ENCODE results near the gene G6PC1.
A peak's percentile ranks its signal among the peaks of the same experiment; 100 is the strongest.
"Not testable (repeated sequence)": the region's sequence is repeated elsewhere in the genome, so short reads cannot be mapped to it uniquely, and the experiment has no call there.

Gene G6PC1

DNA sequence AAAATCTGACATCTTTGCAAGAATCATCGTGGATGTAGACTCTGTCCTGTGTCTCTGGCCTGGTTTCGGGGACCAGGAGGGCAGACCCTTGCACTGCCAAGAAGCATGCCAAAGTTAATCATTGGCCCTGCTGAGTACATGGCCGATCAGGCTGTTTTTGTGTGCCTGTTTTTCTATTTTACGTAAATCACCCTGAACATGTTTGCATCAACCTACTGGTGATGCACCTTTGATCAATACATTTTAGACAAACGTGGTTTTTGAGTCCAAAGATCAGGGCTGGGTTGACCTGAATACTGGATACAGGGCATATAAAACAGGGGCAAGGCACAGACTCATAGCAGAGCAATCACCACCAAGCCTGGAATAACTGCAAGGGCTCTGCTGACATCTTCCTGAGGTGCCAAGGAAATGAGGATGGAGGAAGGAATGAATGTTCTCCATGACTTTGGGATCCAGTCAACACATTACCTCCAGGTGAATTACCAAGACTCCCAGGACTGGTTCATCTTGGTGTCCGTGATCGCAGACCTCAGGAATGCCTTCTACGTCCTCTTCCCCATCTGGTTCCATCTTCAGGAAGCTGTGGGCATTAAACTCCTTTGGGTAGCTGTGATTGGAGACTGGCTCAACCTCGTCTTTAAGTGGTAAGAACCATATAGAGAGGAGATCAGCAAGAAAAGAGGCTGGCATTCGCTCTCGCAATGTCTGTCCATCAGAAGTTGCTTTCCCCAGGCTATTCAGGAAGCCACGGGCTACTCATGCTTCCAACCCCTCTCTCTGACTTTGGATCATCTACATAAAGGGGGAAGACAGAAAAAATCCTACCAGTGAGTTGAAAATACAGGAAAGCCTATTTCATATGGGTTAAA lies at the start of gene G6PC1:
G6PC1 (plus strand) TSS at position 340 of the 872 bp plus-strand sequence; CDS start at position 418, 78 bp downstream.
- DNase-seq = no peak

DNA sequence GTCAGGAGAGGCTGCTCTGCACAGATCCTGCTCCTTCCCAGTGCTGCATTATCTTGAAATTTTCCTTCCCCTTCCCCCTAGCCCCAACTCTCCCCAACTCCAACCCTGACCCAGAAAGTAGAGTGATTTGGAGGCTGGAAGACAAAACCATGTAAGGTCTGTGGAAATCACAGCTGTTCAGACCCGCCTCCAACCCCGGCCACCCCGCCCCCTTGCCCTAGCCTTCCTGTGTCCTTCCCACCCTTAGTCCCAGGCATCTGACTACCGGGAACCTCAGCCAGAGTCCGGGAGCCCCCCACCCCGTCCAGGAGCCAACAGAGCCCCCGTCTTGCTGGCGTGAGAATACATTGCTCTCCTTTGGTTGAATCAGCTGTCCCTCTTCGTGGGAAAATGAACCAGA lies 49.6 kb upstream of the G6PC1 start, which contains the start of gene AOC3:
AOC3 (plus strand) TSS at position 246 of the 400 bp plus-strand sequence; CDS start at position 391, 145 bp downstream.
- DNase-seq = no peak

DNA sequence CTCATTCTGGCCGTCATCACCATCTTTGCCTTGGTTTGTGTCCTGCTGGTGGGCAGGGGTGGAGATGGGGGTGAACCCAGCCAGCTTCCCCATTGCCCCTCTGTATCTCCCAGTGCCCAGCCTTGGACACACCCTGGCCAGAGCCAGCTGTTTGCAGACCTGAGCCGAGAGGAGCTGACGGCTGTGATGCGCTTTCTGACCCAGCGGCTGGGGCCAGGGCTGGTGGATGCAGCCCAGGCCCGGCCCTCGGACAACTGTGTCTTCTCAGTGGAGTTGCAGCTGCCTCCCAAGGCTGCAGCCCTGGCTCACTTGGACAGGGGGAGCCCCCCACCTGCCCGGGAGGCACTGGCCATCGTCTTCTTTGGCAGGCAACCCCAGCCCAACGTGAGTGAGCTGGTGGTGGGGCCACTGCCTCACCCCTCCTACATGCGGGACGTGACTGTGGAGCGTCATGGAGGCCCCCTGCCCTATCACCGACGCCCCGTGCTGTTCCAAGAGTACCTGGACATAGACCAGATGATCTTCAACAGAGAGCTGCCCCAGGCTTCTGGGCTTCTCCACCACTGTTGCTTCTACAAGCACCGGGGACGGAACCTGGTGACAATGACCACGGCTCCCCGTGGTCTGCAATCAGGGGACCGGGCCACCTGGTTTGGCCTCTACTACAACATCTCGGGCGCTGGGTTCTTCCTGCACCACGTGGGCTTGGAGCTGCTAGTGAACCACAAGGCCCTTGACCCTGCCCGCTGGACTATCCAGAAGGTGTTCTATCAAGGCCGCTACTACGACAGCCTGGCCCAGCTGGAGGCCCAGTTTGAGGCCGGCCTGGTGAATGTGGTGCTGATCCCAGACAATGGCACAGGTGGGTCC lies 49.0 kb upstream of the G6PC1 start:
- not testable (repeated sequence) for DNase-seq

DNA sequence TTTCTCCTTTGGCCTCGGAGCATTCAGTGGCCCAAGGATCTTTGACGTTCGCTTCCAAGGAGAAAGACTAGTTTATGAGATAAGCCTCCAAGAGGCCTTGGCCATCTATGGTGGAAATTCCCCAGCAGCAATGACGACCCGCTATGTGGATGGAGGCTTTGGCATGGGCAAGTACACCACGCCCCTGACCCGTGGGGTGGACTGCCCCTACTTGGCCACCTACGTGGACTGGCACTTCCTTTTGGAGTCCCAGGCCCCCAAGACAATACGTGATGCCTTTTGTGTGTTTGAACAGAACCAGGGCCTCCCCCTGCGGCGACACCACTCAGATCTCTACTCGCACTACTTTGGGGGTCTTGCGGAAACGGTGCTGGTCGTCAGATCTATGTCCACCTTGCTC lies 48.2 kb upstream of the G6PC1 start:
- no peak for DNase-seq

DNA sequence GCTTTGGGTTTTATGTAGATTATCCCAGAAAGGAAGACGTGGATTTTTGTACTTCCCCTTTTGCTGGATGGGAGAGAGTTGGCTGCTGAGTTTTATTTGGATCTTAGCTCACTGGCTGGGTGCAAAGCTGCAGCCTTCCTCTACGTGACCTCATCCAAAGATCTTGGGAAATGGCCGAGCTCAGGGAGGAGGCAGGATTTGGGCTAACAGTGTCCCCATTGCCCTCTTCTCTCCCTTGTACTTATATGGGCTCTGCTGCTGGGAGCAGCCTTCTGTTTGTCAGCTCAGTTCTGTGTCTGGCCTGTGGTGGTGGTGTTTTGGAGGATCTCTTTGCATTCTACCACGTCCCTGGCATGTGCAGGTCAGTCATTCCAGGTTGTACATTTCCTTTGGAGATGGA lies 47.6 kb upstream of the G6PC1 start:
- DNase-seq = peak; percentile 22 to 33

DNA sequence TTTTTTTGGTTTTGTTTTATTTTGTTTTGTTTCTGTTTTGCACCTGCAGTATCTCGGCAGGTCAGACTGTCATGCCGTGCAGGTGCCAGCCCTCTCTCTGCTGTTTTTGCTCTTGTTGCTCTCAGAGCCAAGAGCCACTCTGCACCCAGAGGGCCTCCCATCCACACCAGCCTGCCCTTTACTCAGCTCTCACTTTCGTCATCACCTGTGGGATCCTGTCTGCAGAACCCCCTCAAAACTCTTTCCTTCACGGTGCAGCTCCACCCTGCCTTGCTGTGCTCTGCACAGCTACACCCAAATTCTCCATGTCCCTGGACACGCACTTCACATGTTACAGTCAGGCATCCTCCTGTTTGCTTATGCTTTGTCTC lies 47.0 kb upstream of the G6PC1 start:
- no peak for DNase-seq

DNA sequence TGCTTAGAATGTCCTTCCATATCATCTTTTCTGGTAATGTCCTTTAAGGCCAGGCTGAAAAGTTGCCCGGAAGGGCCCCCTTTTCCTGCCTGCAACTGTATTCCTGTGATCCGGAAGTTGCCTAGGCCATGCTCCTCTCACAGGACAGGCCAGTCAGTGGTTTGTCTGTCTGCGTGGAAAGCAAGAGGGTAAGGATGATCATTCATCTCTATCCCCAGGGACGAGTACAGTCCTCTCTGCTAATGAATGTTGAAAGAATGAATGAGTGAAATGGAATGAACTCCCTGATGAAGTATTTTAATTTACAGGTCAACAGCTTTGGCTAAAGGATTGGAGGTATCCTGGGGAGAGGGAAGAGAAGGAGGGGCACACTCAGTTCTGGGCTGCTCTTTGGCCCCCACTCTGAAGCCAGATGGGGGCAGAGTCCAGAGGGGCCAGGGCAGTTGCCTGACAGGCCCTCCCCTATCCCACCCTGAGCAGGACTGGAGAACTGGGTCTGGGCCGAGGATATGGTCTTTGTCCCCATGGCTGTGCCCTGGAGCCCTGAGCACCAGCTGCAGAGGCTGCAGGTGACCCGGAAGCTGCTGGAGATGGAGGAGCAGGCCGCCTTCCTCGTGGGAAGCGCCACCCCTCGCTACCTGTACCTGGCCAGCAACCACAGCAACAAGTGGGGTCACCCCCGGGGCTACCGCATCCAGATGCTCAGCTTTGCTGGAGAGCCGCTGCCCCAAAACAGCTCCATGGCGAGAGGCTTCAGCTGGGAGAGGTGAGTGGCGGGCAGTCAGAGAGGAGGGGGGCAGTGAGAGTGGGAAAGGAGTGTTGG lies 46.4 kb upstream of the G6PC1 start:
- DNase-seq = no peak

DNA sequence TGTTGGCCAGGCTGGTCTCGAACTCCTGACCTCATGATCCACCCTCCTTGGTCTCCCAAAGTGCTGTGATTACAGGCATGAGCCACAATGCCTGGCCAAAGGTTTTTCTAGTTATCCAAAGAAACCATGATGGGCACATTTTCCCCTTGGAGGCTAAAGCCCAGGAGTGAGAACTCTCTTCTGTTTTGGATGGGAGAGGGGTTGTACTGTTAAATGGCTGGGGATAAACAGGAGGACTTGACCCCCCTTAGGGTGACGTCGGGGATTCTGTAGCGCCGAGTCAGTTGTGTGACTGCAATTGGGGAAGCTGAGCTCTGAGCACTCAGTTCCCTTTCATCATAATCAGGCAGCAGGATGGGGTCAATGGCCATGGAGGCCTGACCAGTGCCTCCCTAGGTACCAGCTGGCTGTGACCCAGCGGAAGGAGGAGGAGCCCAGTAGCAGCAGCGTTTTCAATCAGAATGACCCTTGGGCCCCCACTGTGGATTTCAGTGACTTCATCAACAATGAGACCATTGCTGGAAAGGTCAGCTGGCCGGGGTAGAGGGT lies 45.5 kb upstream of the G6PC1 start:
- no peak for DNase-seq

DNA sequence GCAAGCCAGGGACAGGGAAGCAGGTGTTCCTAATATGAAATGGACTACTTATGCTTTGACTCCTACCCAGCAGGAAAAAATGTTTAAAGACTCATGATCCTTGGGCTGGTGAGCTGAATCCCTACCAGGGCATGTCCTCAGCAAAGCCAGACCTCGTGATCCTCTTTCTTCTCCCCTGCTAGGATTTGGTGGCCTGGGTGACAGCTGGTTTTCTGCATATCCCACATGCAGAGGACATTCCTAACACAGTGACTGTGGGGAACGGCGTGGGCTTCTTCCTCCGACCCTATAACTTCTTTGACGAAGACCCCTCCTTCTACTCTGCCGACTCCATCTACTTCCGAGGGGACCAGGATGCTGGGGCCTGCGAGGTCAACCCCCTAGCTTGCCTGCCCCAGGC lies 44.5 kb upstream of the G6PC1 start:
- DNase-seq = not testable (repeated sequence)

DNA sequence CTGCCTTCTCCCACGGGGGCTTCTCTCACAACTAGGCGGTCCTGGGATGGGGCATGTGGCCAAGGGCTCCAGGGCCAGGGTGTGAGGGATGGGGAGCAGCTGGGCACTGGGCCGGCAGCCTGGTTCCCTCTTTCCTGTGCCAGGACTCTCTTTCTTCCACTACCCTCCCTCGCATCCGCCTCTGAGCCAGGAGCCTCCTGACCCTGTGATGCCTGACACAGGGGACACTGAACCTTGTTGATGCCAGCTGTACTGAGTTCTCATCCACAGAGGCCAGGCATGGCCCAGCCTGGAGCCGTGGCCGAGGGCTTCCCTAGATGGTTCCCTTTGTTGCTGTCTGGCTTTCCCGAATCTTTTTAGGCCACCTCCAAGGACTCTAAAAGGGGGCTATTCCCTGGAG lies 44.1 kb upstream of the G6PC1 start:
- DNase-seq = not testable (repeated sequence)

DNA sequence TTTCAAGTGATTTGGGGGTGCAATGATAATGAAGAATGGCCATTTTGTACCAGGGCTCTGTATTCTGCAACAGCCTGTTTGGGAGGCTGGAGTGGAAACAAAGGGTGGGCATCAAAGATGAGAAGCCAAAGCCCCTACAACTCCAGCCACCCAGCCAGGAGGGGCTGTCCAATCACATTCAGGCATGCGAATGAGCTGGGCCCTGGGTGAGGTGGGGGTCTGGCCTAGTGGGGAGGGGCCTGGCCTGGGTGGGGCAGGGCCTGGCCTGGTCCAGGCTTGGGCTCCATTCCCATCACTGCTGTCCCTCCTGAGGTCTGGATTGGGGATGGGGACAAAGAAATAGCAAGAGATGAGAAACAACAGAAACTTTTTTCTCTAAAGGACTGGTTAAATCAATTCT lies 43.2 kb upstream of the G6PC1 start:
- no peak for DNase-seq

DNA sequence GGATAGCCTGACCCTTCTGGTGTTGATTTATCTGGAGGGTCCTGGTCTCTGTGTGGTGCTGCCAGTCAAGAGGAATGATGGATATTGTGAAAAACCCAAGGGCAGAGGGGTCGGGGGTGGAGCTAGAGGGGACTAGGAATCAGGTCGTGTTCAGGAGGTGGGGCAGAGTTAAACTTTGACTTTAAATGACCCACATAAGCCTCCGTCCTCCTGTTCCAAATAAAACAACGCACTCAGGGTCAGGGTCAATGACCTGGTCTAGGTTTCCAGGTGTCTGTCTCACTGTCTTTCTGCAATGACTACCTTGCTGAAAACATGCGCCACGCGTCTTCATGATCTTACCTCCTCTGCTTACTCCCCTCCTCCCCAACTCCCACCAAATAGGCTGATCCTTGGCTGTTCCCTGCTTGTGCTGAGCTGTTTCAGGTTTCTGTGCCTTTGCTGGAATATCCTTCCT lies 34.9 kb upstream of the G6PC1 start:
- DNase-seq = no peak

DNA sequence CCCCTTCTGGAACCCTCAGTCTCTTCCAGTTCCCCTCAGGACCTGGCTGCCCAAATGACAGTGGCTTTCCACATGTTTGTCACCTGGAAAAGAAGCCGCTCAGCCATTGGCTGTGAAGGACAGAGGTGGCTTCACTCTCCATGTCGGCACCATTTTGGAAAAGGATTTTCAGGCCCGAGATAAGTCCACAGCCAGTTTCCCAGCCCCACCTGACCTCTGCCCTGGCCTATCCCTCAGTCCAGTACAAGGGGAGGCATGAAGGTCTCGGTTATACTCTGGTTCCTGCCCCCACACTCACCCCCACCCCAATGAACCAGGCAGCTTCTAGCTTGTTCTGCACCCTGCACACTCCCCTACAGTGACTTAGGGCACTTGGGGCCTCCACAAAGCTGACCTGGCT lies 34.4 kb upstream of the G6PC1 start:
- no peak for DNase-seq

DNA sequence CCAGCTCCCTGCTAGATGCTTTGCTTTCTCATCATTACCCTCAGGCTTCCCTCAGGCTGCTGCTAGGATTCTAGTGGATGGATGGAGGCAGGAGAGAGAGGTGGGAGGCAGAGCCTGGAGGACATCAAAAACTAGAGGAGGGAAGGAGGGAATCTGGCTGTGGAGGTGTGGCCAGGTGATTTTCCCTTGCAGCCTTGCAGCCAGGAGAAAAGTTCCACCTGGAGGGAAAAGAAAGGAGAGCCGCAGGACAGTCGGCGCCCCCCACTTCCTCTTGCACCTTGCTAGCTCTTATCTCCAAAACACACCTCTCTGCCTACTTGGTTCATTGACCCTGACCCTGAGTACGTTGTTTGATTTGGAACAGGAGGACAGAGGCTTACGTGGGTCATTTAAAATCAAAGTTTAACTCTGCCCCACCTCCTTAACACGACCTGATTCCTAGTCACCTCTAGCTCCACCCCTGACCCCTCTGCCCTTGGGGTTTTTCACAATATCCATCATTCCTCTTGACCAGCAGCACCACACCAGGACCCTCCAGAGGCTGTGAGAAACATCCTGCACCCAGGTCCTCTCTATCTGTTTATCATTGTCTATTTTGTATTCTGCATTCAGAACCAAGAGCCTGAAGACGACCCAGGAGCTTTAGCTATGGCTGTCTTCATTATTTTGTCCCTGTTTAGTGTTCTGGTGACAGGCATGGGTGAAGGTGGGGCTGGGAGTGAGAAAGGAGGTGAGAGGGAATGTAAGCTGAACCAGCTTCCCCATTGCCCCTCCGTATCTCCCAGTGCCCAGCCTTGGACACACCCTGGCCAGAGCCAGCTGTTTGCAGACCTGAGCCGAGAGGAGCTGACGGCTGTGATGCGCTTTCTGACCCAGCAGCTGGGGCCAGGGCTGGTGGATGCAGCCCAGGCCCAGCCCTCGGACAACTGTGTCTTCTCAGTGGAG lies 33.7 kb upstream of the G6PC1 start:
- DNase-seq = no peak

DNA sequence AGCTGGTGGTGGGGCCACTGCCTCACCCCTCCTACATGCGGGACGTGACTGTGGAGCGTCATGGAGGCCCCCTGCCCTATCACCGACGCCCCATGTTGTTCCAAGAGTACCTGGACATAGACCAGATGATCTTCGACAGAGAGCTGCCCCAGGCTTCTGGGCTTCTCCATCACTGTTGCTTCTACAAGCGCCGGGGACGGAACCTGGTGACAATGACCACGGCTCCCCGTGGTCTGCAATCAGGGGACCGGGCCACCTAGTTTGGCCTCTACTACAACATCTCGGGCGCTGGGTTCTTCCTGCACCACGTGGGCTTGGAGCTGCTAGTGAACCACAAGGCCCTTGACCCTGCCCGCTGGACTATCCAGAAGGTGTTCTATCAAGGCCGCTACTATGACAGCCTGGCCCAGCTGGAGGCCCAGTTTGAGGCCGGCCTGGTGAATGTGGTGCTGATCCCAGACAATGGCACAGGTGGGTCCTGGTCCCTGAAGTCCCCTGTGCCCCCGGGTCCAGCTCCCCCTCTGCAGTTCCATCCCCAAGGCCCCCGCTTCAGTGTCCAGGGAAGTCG lies 32.8 kb upstream of the G6PC1 start:
- not testable (repeated sequence) for DNase-seq

DNA sequence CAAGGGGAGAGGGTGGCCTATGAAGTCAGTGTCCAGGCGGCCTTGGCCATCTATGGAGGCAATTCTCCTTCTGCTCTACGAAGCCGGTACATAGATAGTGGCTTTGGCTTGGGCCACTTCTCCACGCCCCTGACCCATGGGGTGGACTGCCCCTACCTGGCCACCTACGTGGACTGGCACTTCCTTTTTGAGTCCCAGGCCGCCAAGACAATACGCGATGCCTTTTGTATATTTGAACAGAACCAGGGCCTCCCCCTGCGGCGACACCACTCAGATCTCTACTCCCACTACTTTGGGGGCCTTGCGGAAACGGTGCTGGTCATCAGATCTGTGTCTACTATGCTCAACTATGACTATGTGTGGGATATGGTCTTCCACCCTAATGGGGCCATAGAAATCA lies 32.3 kb upstream of the G6PC1 start:
- no peak for DNase-seq

DNA sequence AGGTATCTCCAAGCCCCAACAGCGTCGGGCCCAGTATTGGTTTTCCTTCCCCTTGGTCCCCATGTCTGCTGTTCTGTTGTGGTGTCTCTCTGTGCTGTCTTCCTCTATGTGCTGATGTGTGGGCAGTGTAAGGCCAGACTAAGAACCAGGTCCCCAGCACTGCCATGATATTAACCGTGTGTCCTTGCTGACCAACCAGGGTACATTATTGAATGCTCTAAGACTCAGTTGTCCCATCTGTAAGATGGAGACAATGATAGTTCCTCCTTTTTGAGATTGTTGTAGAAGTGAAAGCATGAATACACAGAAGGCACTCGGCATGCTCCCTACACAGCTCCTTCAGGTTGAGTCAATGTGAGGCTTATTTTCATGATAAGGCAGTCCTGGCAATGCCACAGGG lies 29.0 kb upstream of the G6PC1 start:
- no peak for DNase-seq

DNA sequence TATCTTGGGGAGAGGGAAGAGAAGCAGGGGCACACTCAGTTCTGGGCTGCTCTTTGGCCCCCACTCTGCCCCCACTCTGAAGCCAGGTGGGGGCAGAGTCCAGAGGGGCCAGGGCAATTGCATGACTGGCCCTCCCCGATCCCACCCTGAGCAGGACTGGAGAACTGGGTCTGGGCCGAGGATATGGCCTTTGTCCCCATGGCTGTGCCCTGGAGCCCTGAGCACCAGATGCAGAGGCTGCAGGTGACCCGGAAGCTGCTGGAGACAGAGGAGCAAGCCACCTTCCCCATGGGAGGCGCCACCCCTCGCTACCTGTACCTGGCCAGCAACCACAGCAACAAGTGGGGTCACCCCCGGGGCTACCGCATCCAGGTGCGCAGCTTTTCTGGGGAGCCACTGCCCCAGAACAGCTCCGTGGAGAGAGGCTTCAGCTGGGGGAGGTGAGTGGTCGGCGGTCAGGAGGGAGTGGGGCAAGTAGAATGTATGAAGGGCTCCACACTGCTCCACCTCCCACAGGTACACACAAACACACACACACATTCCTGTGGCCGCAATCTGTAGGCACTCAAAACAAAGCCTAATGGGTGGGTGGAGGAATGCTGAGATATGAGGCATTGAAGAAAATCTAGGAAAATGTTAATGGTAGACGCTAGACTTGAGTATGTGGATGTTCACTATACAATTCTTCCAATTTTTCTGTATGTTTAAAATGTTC lies 28.2 kb upstream of the G6PC1 start:
- DNase-seq = no peak

DNA sequence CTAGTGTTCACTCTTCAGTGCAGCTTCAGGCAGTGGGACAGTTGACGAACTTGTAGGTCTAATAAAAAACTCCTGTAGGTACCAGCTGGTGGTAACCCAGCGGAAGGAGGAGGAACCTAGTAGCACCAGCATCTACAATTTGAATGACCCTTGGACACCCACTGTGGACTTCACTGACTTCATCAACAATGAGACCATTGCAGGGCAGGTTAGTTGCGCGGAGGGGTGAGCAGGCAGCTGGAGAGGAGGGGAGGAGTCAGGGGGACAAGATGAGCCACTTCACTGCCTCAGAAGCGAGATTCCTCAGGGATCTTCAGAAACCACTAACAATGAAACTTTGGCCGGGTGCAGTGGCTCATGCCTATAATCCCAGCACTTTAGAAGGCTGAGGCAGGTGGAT lies 27.3 kb upstream of the G6PC1 start:
- no peak for DNase-seq
